ENCODE measurements around the gene ATP2B2. TPM values are rescaled to one million over a fixed set of nuclear protein-coding genes. Genes with fewer than 3 reads are reported as not detected.

ATP2B2 gene
- total RNA-seq, 2 donors from 2014 or later = 0.14 to 0.74 TPM

DNA sequence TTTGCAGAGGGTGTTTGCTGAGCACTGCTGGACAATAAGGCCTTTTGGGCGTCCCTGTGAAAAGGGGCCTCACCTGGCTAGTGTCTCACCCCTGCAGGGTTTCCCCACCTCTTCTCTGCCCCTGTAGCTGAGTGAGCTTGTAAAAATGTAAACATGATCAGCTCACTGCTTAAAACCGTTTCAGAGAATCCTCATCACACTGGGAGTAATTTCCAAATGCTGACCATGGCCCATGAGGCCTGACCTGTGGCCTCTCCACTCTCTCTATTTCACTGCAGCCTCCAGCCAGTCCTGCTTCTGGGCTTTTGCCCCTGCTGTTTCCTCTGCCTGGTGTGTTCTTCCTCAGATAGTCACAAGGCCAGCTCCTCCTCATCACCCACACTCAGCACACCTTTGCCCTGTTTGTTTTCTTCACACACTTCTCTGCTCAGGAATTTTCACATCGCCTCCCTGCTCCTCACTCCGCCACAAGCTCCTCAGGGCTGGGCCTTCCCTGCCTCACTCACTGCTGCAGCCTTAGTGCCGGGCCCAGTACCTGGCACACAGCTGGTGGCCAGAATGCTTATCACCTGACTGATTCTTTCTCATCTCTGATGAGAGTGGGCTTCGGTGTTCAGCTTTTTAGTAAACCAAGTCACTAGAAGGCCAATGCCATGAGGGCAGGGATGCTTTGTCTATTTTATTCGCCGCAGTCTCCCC, 105.2 kb downstream of the ATP2B2 start:
- DNase-seq (ENCODE audit: low spot score) = no peak
- H3K4me1 ChIP-seq (replicated peaks) = no peaks in the 10 kb centered on the region
- 68% methylated on average over 8 of the region's 8 CpGs for WGBS
- no peak overlapping the region for H3K27ac ChIP-seq
- TF ChIP-seq CTCF (IDR thresholded peaks at IDR 0.05) (no peak), POLR2AphosphoS5 (IDR thresholded peaks at IDR 0.05) (no peak), POLR2A (IDR thresholded peaks at IDR 0.05) (no peak)
- no peak overlapping the region for H3K4me3 ChIP-seq
- no peaks in the 10 kb centered on the region for H3K27me3 ChIP-seq (replicated peaks; ENCODE audit: insufficient read depth)
- no peaks in the 10 kb centered on the region for H3K9me3 ChIP-seq
- intact Hi-C loops (cut with DNase I) = no loop called here
- H3K36me3 ChIP-seq = no peaks in the 10 kb centered on the region

GRCh38 chr3:10399634-10400033, 105.8 kb downstream of the ATP2B2 start:
- intact Hi-C loops (cut with DNase I) = no loop called here
- Histone ChIP-seq H3K27ac (no peak overlapping the region), H3K4me3 (no peak overlapping the region), H3K9me3 (no peaks in the 10 kb centered on the region), H3K27me3 (replicated peaks; ENCODE audit: insufficient read depth) (no peaks in the 10 kb centered on the region), H3K4me1 (replicated peaks) (no peaks in the 10 kb centered on the region), H3K36me3 (no peaks in the 10 kb centered on the region)
- no peak for DNase-seq (ENCODE audit: low spot score)
- WGBS = 88% methylated on average over 3 of the region's 3 CpGs
- no peak for TF ChIP-seq POLR2AphosphoS5 (IDR thresholded peaks at IDR 0.05)
- no peak for TF ChIP-seq POLR2A (IDR thresholded peaks at IDR 0.05)
- no peak for TF ChIP-seq CTCF (IDR thresholded peaks at IDR 0.05)

DNA sequence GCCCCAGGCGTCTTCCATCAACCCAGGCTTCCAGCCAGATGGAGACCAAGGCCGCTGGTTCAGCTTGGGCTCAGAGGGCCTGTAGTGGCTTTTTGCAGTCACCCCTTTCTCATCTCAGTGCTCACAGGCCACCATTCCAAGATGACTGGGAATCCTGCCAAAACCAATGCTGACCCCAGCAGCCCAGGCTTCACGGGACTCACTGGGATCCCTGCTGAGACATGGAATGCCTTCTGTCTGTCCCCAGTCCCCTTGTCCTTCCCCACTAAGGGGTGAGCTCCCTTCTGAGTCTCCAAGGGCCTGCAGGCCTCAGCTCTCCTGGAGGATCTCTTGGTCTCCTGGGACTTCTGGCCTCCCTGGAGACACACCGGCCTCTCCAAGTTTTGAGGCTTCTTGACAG, 107.0 kb downstream of the ATP2B2 start:
- TF ChIP-seq POLR2AphosphoS5 (IDR thresholded peaks at IDR 0.05) (no peak), CTCF (IDR thresholded peaks at IDR 0.05) (no peak), POLR2A (IDR thresholded peaks at IDR 0.05) (no peak)
- H3K27ac ChIP-seq = no peak overlapping the region
- no peak for DNase-seq (ENCODE audit: low spot score)
- 71% methylated on average over 4 of the region's 4 CpGs for WGBS
- intact Hi-C loops (cut with DNase I) = no loop called here
- H3K9me3 ChIP-seq = no peaks in the 10 kb centered on the region
- no peaks in the 10 kb centered on the region for H3K36me3 ChIP-seq
- no peaks in the 10 kb centered on the region for H3K27me3 ChIP-seq (replicated peaks; ENCODE audit: insufficient read depth)
- no peaks in the 10 kb centered on the region for H3K4me1 ChIP-seq (replicated peaks)
- no peak overlapping the region for H3K4me3 ChIP-seq

- H3K4me1 ChIP-seq (replicated peaks) = no peaks in the 10 kb centered on the region
- H3K27me3 ChIP-seq (replicated peaks; ENCODE audit: insufficient read depth) = no peaks in the 10 kb centered on the region
- H3K9me3 ChIP-seq = no peaks in the 10 kb centered on the region
- 86% methylated on average over 4 of the region's 4 CpGs for WGBS
- no peak overlapping the region for H3K27ac ChIP-seq
- H3K4me3 ChIP-seq = no peak overlapping the region
- no peak for DNase-seq (ENCODE audit: low spot score)
- intact Hi-C loops (cut with DNase I) = no loop called here
- TF ChIP-seq CTCF (IDR thresholded peaks at IDR 0.05) (no peak), POLR2AphosphoS5 (IDR thresholded peaks at IDR 0.05) (no peak), POLR2A (IDR thresholded peaks at IDR 0.05) (no peak)
- H3K36me3 ChIP-seq = no peaks in the 10 kb centered on the region
These were observed 107.5 kb downstream of the ATP2B2 start for GRCh38 chr3:10397879-10398278.

- 66% methylated on average over 4 of the region's 4 CpGs for WGBS
- Histone ChIP-seq H3K4me1 (replicated peaks) (no peaks in the 10 kb centered on the region), H3K27me3 (replicated peaks; ENCODE audit: insufficient read depth) (no peaks in the 10 kb centered on the region), H3K4me3 (no peak overlapping the region), H3K9me3 (no peaks in the 10 kb centered on the region), H3K36me3 (no peaks in the 10 kb centered on the region), H3K27ac (no peak overlapping the region)
- TF ChIP-seq CTCF (IDR thresholded peaks at IDR 0.05) (no peak), POLR2A (IDR thresholded peaks at IDR 0.05) (no peak), POLR2AphosphoS5 (IDR thresholded peaks at IDR 0.05) (no peak)
- intact Hi-C loops (cut with DNase I) = no loop called here
- DNase-seq (ENCODE audit: low spot score) = no peak
These were observed 108.5 kb downstream of the ATP2B2 start for GRCh38 chr3:10396931-10397330.
